Naive B cell (primary cell): Measurements from ENCODE around the gene RIPPLY3. TPM values are rescaled to one million over a fixed set of nuclear protein-coding genes. Genes with fewer than 3 reads are reported as not detected.

Experiments
- ATAC-seq, 2 donors: fragments of 150-1000 bp; cut with Tn5 transposase; 2 replicates each; pipeline ENCODE4 v1.10.0; 2021; ENCODE audit warnings: low read depth in 2 of 2, mild to moderate bottlenecking in 2 of 2, moderate library complexity in 2 of 2
- DNase-seq: peaks from one replicate; pipeline ENCODE4 v3.0.0; 2022
- H3K27ac Mint-ChIP-seq, 6 donors: one replicate each; pipeline ENCODE4 v1.8.0; 2020 to 2022; ENCODE audit warnings: mild to moderate bottlenecking in 6 of 6, mixed read lengths in 6 of 6, moderate library complexity in 5 of 6, inconsistent platforms in 2 of 6
- H3K27me3 Mint-ChIP-seq, 3 donors: one replicate each; pipeline ENCODE4 v1.8.0; 2021 to 2022; ENCODE audit warnings: mixed read lengths in 3 of 3, mild to moderate bottlenecking in 1 of 3
- H3K36me3 Mint-ChIP-seq, 2 donors: one replicate each; pipeline ENCODE4 v1.8.0; 2020 to 2022; ENCODE audit warnings: mixed read lengths in 2 of 2, inconsistent platforms in 1 of 2, mild to moderate bottlenecking in 1 of 2
- H3K4me1 Mint-ChIP-seq, 3 donors: one replicate each; pipeline ENCODE4 v1.8.0; 2020 to 2022; ENCODE audit warnings: mixed read lengths in 3 of 3, inconsistent platforms in 1 of 3, mild to moderate bottlenecking in 1 of 3, moderate library complexity in 1 of 3
- H3K4me3 Mint-ChIP-seq, 8 donors: one replicate each; pipeline ENCODE4 v1.8.0; 2020 to 2022; ENCODE audit warnings: mild to moderate bottlenecking in 8 of 8, mixed read lengths in 8 of 8, moderate library complexity in 8 of 8, inconsistent platforms in 2 of 8
- H3K9me3 Mint-ChIP-seq, 7 donors: one replicate each; pipeline ENCODE4 v1.8.0; 2020 to 2022; ENCODE audit warnings: mixed read lengths in 7 of 7, mild to moderate bottlenecking in 5 of 7, inconsistent platforms in 2 of 7, moderate library complexity in 1 of 7
- polyA plus RNA-seq, 6 donors: library from polyadenylated mRNA; unstranded; fragments of 300-500 nt; fragmentation: Illumina TruSeq; gene quantifications; one replicate each; pipeline ENCODE4 v1.2.3, GENCODE V29; 2021; ENCODE audit warnings: low read depth in 6 of 6

RIPPLY3 gene
- polyA plus RNA-seq, 6 donors from 2014 or later, result not detected

GRCh38 chr21:37061926-37062592 is 55.6 kb downstream of the RIPPLY3 start:
- peaks cover 0 to 4% of the 10 kb centered on the region in 2 donors for H3K36me3 Mint-ChIP-seq
- peak overlapping the region in 1 of 6 donors; percentile 74 for H3K27ac Mint-ChIP-seq
- no peak overlapping the region for H3K4me3 Mint-ChIP-seq
- ATAC-seq (no peak), DNase-seq (no peak)
- peaks cover 0 to 3% (median 0%) of the 10 kb centered on the region in 7 donors for H3K9me3 Mint-ChIP-seq
- H3K27me3 Mint-ChIP-seq, result no peaks in the 10 kb centered on the region
- peaks cover 3 to 8% (median 6%) of the 10 kb centered on the region in 3 donors for H3K4me1 Mint-ChIP-seq

- no peaks in the 10 kb centered on the region for H3K27me3 Mint-ChIP-seq
- DNase-seq (no peak), ATAC-seq (no peak)
- H3K27ac Mint-ChIP-seq, result peak overlapping the region in 1 of 6 donors; percentile 74
- H3K9me3 Mint-ChIP-seq, result peaks cover 0 to 3% (median 0%) of the 10 kb centered on the region in 7 donors
- peaks cover 0 to 4% of the 10 kb centered on the region in 2 donors for H3K36me3 Mint-ChIP-seq
- no peak overlapping the region for H3K4me3 Mint-ChIP-seq
- peaks cover 3 to 8% (median 6%) of the 10 kb centered on the region in 3 donors for H3K4me1 Mint-ChIP-seq
Observed at GRCh38 chr21:37062593-37062935, 56.1 kb downstream of the RIPPLY3 start.

GRCh38 chr21:37063433-37063832 is 56.9 kb downstream of the RIPPLY3 start:
- no peak for DNase-seq
- ATAC-seq, result no peak
- Mint-ChIP-seq H3K4me3 (no peak overlapping the region), H3K27me3 (no peaks in the 10 kb centered on the region), H3K9me3 (peaks cover 0 to under 1% (median 0%) of the 10 kb centered on the region in 7 donors), H3K27ac (peak overlapping the region in 1 of 6 donors; percentile 52), H3K36me3 (peaks cover 4 to 6% of the 10 kb centered on the region in 2 donors), H3K4me1 (peaks cover 3 to 8% (median 6%) of the 10 kb centered on the region in 3 donors)

- ATAC-seq (no peak), DNase-seq (no peak)
- Mint-ChIP-seq H3K27ac (peak overlapping the region in 2 of 6 donors; percentile 24 to 92), H3K4me1 (peaks cover 3 to 9% (median 6%) of the 10 kb centered on the region in 3 donors), H3K4me3 (no peak overlapping the region), H3K9me3 (no peaks in the 10 kb centered on the region), H3K36me3 (peaks cover 8% of the 10 kb centered on the region in 2 donors), H3K27me3 (no peaks in the 10 kb centered on the region)
Observed at GRCh38 chr21:37064841-37065240, 58.3 kb downstream of the RIPPLY3 start.

GRCh38 chr21:37065561-37066177 is 59.2 kb downstream of the RIPPLY3 start:
- H3K9me3 Mint-ChIP-seq, result no peaks in the 10 kb centered on the region
- H3K4me3 Mint-ChIP-seq, result no peak overlapping the region
- H3K4me1 Mint-ChIP-seq, result peaks cover 6 to 18% (median 8%) of the 10 kb centered on the region in 3 donors
- peaks cover 8% of the 10 kb centered on the region in 2 donors for H3K36me3 Mint-ChIP-seq
- H3K27ac Mint-ChIP-seq, result no peak overlapping the region
- ATAC-seq, result no peak
- H3K27me3 Mint-ChIP-seq, result no peaks in the 10 kb centered on the region
- no peak for DNase-seq

Other genes with a start within 250 kb of the RIPPLY3 start
- gene HLCS, start 40.0 kb upstream of the RIPPLY3 start, polyA plus RNA-seq, result 1 to 10 TPM; 5.5 to 8.4 (median 7.3) TPM
- 10 to 100 TPM; 30.6 to 58.7 (median 36.7) TPM for gene PIGP, start 66.4 kb downstream of the RIPPLY3 start, polyA plus RNA-seq
- gene TTC3, start 66.6 kb downstream of the RIPPLY3 start, polyA plus RNA-seq, result 10 to 100 TPM; 54.7 to 97.7 (median 62.1) TPM